LNCAP (cell line): Measurements from ENCODE around the gene DCPS.

Experiments used
- TF ChIP-seq, protein P1 (sequence below): fragments of 450-650 bp; IDR thresholded peaks from 2 replicates; pipeline ENCODE4 v1.5.1; 2017; ENCODE audit warnings: mild to moderate bottlenecking

The DCPS gene

DNA sequence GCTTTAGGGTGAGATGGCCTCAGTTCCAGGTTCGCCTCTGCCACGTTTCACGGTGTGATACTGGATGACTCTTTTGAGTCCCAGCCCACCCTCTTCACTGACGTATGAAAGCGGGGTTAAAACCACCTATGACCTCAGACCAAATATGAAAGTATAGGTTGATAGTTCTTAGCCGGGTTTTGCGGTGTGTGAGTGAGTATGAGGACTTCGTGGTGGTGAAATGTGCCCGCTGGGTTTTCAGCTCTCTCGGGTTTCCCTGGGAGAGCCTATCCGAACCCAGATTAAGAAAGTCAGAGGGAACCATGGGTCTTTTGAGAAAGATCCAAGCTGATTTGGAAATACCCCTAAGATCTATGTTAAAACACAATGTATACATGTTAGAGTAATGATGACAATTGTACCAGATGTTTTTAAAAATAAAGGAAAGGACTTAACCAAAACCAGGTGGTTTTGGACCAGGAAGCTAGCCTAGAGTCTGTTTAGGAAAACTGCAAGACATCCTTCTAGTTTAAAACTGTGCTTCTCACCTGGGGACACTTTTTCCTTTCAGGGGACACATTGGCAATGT is 25.9 kb downstream of the DCPS start:
- TF ChIP-seq, protein P1, sequence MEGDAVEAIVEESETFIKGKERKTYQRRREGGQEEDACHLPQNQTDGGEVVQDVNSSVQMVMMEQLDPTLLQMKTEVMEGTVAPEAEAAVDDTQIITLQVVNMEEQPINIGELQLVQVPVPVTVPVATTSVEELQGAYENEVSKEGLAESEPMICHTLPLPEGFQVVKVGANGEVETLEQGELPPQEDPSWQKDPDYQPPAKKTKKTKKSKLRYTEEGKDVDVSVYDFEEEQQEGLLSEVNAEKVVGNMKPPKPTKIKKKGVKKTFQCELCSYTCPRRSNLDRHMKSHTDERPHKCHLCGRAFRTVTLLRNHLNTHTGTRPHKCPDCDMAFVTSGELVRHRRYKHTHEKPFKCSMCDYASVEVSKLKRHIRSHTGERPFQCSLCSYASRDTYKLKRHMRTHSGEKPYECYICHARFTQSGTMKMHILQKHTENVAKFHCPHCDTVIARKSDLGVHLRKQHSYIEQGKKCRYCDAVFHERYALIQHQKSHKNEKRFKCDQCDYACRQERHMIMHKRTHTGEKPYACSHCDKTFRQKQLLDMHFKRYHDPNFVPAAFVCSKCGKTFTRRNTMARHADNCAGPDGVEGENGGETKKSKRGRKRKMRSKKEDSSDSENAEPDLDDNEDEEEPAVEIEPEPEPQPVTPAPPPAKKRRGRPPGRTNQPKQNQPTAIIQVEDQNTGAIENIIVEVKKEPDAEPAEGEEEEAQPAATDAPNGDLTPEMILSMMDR, result no peak

DNA sequence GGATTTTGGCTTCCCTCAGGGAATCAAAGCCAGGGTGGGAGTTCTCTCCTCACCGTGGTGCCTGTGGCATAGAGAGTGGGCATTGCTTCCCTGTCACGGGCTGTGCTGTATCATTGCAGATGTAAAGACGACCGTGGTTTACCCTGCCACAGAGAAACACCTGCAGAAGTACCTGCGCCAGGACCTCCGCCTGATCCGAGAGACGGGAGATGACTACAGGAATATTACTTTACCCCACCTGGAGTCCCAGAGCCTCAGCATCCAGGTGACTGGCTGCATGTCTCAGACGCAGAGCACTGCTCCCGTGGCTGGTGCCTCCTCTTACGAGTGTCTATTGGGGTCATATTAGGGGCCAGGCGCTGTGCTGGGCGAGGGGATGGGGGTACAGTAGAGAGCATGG is 27.4 kb downstream of the DCPS start:
- TF ChIP-seq, protein P1, result no peak

DNA sequence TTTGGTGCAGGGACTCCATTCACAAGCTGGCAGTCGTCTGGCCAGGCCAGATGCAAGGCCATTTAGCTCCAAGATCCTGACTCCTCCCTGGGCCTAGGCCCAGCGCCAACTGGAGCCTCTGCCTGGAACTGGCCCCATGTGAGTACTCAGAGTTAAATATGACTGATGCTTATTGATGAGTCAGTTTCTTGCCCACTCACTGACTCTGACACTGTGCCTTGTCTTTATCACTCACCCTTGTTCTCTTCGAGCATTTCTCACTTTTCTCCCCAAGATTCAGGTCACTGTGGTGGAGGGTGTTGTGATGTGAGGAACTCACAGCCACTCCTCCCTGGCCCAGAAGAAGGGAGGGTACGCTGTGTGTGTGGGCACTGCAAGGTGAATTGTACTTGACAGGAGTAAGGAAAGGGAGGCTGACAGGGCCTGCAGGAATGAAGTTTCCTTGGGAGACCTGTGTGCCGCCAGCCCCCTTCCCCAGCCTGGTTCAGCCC is 28.4 kb downstream of the DCPS start:
- TF ChIP-seq, protein P1, result no peak

DNA sequence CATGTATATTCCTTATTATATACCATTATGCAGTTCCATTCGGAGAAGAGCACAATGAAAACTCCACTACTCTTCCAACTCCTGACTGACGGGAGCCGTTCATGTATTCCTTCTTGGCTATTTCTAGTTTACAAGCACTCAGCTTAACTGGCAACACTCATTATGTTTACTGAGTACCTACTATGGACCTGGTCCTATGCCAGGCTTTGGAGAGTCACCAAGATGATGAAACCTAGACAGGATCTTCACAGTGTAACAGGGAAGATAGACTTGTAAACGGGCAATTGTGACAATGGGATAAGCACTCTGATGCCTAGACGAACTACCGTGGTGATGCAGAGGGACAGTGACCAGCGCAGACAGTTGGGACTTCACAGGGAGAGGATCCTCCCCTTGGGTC is 29.3 kb downstream of the DCPS start:
- TF ChIP-seq, protein P1, result no peak

DNA sequence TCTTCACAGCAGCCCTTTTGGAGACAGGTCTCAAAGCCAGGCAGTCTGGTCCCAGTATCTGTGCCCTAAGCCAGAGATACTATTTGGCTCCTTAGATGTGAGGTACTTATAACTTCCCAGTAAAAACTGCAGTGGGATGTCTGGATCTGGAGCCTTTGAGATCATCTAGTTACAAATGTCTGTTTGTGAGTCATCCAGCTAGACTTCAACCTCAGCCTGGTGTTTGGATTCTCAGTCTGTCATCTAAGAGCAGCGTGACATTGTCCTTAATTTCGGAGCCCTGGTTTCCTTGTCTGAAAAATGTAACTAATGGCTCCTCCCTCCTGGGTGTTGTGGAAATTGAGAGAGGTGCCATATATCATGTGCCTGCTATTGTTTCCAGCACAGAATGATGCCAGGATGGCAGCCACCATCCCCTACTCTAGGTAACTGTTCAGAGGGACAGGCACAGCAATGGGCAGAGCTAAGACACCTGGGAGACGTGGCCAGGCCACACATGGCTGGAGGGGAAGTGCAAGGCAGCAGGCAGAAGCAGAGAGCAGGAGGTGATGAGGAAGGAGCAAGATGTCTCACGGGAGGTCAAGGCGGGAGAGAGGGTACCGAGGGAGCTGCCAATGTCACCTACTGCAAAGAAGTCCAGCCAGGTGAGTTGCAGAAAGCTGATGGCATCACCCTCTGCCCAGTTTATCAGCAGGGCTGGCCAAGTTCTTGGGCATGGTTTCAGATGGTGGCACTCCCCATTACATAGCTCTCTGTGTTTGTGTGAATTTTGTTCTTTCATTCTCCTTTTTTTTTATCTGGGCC is 31.0 kb downstream of the DCPS start:
- TF ChIP-seq, protein P1, result no peak

DNA sequence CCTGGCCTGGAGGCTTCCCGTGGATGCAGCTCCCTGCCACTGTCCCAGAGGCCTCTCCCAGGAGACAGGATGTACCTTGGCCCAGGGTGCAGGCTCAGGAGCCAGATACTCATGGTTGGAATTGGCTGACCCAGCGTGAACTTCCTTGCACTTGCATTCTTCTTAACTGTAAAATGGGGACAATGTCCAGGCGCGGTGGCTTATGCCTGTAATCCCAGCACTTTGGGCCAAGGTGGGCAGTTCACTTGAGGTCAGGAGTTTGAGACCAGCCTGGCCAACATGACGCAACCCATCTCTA is 31.6 kb downstream of the DCPS start:
- TF ChIP-seq, protein P1, result no peak

DNA sequence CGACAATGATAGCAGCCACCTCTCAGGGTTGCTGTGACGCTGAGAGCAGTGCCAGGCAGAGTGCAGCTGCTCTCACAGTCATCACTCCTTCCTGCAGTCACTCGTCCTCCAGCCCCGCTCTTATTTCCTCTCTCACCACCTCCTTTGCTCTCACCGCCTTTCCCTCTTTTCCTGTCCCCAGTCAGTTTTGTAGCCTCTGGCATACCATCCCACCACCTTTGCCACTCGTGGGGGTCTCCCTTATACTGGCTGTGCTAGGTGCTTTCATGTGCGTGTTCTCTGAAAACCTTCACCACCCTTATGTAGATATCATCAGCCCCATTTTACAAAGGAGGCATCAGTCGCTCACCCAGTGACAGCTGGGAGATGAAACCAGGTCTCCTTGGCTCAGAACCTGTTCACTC is 32.3 kb downstream of the DCPS start:
- TF ChIP-seq, protein P1, result no peak
